ENCODE data around the gene SLC43A2.

Gene SLC43A2

DNA sequence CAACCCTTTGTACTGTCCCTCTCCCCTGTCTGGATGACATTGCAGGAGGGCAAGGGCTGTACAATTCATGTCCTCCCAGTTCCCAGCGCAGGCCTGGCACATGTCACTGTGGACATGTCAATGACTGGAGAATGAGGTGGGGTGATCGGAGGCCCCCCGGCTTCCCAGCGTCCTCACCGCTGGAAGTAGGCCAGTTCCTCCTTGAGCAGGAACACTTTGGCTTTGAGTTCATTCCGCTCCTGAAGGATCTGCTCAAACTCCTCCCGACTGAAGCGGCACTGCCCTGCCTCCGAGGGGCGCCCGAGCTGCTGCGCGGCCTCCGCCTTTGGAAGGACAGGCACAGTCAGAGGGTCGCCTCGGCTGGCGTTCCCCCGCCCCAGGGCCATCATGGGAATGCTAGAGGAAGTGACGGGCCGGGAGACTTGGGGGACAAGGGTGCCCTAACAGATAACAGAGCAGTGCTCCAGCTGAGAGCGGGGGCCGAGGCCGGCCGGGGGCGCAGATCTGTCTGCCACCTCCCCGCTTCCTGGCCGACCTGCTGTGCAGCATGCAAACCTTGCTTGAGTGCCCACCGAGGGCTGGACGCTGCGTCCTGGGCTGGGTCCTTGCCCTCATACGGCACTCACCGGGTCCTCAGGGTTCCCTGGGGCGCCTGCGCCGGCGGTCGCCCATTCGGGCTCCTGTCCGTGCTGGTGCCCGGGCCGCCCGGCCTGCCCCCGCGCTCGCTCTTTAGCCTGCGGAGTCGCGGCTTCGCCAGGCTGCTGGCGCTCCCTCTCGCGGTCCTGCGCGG, 19.7 kb upstream of the SLC43A2 start:
- Histone ChIP-seq H3K27me3 (ENCODE audit: insufficient read depth, low read length) (no peaks in the 10 kb centered on the region), H2AFZ (ENCODE audit: low read depth, low read length) (peak overlapping the region; percentile 24), H3K36me3 (ENCODE audit: insufficient read depth, low read length) (peaks cover 36% of the 10 kb centered on the region), H3K4me3 (ENCODE audit: low read length) (peak overlapping the region; percentile 33), H3K9me3 (ENCODE audit: low read length) (no peaks in the 10 kb centered on the region), H3K4me1 (ENCODE audit: insufficient read depth, low read length) (peaks cover 21% of the 10 kb centered on the region)

DNA sequence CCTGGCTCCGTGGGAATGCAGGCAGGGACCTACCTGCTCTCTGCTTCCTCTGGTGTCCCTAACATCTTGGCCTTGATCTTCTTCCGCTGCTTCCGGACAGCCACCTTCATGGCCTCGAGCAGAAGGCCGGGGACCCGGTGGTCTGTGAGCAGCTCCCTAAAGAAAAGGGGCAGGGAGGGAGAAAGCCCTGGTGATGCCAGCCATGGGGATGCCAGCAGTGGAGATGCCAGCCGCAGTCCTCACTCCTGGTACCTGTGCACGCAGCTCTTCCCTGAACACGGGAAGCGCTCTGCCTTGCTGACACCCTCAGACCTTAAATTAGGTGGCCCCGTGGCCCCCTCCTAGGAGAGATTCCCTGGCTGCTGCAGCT, 19.2 kb upstream of the SLC43A2 start:
- Histone ChIP-seq H3K4me1 (ENCODE audit: insufficient read depth, low read length) (peaks cover 21% of the 10 kb centered on the region), H2AFZ (ENCODE audit: low read depth, low read length) (no peak overlapping the region), H3K4me3 (ENCODE audit: low read length) (no peak overlapping the region), H3K9me3 (ENCODE audit: low read length) (no peaks in the 10 kb centered on the region), H3K27me3 (ENCODE audit: insufficient read depth, low read length) (no peaks in the 10 kb centered on the region), H3K36me3 (ENCODE audit: insufficient read depth, low read length) (peaks cover 30% of the 10 kb centered on the region)

DNA sequence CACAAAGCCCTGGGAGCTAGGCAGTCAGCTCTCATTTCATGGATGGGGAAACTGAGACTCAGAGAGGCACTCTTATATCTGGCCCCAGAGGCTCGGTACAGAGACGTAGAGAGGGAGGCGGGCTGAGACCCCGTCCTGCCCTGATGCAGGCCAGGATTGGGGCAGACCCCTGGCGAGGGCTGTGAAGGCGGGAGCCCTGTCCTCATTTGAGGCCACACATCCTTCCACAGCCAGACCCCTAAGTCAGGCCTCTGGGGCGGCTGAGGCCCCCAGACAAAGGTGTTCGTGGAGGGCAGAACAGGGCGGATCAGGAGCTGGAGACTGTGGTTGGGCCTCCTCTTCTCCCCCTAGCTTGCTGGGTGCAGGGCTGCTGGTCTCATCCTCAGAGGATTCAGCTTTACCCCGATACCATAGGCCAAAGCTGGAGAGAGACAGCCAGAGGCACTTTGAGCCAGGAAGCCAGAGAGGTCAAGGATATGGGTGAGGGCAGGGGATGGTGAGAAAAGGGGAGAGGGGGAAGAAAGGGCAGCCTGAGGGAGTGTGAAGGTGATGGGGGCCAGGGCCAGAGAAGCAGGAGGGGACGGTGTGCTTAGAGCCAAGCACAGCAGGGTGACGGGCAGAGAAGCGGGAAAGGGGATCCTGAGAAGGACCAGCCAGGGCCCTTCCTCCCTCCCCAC, 17.7 kb upstream of the SLC43A2 start:
- no peak overlapping the region for H3K4me3 ChIP-seq (ENCODE audit: low read length)
- H2AFZ ChIP-seq (ENCODE audit: low read depth, low read length) = no peak overlapping the region
- H3K9me3 ChIP-seq (ENCODE audit: low read length) = no peaks in the 10 kb centered on the region
- peaks cover 21% of the 10 kb centered on the region for H3K4me1 ChIP-seq (ENCODE audit: insufficient read depth, low read length)
- peaks cover 16% of the 10 kb centered on the region for H3K36me3 ChIP-seq (ENCODE audit: insufficient read depth, low read length)
- no peaks in the 10 kb centered on the region for H3K27me3 ChIP-seq (ENCODE audit: insufficient read depth, low read length)

DNA sequence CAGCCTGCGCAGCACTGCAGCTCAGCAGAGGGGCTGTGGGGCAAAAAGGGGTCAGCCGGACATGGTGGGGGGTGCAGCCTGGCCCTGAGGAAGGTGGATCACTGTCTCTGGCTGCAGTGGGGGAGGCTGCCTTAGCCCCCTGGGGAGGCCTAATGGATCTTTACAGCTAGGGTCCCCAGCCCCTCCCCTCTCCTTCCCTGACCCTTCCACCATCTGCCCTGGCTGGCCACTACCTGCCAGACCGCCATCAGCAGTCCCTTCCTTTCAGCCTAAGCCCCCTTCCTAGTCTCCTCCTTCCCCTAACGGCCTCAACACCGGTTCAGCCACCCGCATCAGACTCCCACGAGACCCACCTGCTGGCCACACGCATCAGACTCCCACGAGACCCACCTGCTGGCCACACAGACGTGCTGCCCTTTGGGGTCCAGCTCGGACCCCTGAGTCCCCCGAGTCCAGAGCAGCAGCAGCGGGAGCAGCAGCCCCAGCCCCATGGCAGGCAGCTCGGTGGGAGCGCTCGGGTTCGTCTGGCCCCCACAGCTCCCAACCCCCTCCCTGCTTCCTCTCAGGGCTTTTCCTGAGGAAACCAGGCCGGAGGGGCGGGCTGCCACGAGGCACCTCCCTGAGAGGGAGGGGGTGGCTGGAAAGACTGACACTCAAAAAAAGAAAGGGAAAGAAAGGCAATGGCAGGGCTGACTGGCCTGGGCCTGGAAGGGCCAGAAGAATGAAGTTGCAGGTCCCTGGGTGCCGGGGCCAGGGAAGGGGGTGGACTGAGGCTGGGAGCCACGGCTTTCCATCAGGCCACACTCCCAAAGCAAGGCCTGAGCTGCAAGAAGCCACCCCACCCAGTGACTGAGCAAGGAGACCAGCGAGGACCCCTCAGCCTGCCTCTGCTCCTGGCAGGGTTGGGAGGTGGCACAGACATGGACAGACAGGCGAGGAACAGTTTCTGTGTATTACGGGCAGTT, 16.9 kb upstream of the SLC43A2 start, which contains the start of gene SCARF1:
Gene SCARF1 (minus strand): TSS at position 526 of the 965 bp plus-strand sequence. CDS start 35 bp downstream, at position 491.
- Histone ChIP-seq H2AFZ (ENCODE audit: low read depth, low read length) (no peak within 1 kb of the TSS), H3K4me3 (ENCODE audit: low read length) (no peak within 1 kb of the TSS), H3K36me3 (ENCODE audit: insufficient read depth, low read length) (peaks cover 7% of the 10 kb centered on the region), H3K27me3 (ENCODE audit: insufficient read depth, low read length) (no peaks in the 10 kb centered on the region), H3K4me1 (ENCODE audit: insufficient read depth, low read length) (peaks cover 21% of the 10 kb centered on the region), H3K9me3 (ENCODE audit: low read length) (no peaks in the 10 kb centered on the region)

- no peaks in the 10 kb centered on the region for H3K9me3 ChIP-seq (ENCODE audit: low read length)
- H3K36me3 ChIP-seq (ENCODE audit: insufficient read depth, low read length) = no peaks in the 10 kb centered on the region
- H2AFZ ChIP-seq (ENCODE audit: low read depth, low read length) = no peak overlapping the region
- H3K4me1 ChIP-seq (ENCODE audit: insufficient read depth, low read length) = peaks cover 21% of the 10 kb centered on the region
- H3K27me3 ChIP-seq (ENCODE audit: insufficient read depth, low read length) = no peaks in the 10 kb centered on the region
- no peak overlapping the region for H3K4me3 ChIP-seq (ENCODE audit: low read length)
Measured at GRCh38 chr17:1644493-1645206, 16.0 kb upstream of the SLC43A2 start.

DNA sequence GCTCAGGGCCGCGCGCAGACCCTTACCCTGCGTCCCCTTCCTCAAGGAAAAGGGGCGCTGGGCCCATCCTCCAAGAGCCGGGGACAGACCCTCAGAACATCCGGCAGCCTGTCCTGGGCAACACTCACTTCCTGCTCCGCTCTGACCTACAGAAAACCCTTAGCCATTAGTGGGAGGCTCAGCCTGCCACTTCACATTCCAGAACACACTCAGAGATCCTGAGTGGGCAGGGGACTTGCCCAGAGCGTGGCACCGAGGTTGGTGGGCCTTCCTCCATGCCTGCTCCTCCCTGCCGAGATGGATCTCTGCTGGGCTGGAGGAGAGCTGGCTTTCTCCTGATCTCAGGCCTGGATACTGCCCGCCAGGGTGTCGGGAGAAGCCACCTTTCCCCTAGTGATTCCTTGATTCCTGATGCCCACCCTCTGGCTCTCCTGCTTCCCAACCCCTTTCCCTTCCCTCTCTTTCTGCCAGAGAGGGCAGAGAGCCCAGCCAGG, 15.4 kb upstream of the SLC43A2 start:
- no peak overlapping the region for H2AFZ ChIP-seq (ENCODE audit: low read depth, low read length)
- H3K4me1 ChIP-seq (ENCODE audit: insufficient read depth, low read length) = peaks cover 26% of the 10 kb centered on the region
- H3K27me3 ChIP-seq (ENCODE audit: insufficient read depth, low read length) = no peaks in the 10 kb centered on the region
- no peaks in the 10 kb centered on the region for H3K36me3 ChIP-seq (ENCODE audit: insufficient read depth, low read length)
- H3K9me3 ChIP-seq (ENCODE audit: low read length) = no peaks in the 10 kb centered on the region
- H3K4me3 ChIP-seq (ENCODE audit: low read length) = no peak overlapping the region

DNA sequence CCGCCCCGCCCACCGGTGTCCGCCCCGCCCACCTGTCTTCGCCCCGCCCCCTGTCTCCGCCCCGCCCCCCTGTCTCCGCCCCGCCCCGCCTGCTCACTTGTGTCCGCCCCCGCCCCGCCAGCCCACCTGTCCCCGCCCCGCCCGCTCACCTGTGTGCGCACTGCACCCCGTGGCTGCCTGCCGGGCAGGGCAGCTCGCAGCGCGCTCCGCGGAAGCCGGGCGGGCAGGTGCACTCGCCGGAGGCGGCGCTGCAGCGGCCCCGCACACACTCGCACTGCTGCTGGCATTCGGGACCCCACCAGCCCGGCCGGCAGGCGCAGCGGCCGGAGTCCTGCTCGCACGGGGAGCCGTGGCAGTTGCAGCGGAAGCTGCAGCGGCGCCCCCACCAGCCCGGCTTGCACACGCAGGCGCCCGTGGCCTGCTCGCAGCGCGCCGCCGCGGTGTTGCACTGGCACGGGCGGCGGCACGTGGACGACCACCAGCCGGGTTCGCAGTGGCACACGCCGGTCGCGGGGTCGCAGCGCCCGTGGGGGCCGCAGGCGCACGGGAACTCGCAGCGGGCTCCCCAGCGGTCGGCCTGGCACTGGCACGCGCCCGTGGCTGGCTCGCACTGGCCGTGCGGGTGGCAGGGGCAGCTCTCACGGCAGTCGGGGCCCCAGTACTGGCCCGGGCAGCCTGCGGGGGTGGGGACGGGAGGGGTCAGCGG, 14.8 kb upstream of the SLC43A2 start:
- Histone ChIP-seq H3K4me3 (ENCODE audit: low read length) (no peak overlapping the region), H3K9me3 (ENCODE audit: low read length) (no peaks in the 10 kb centered on the region), H2AFZ (ENCODE audit: low read depth, low read length) (no peak overlapping the region), H3K36me3 (ENCODE audit: insufficient read depth, low read length) (no peaks in the 10 kb centered on the region), H3K27me3 (ENCODE audit: insufficient read depth, low read length) (no peaks in the 10 kb centered on the region), H3K4me1 (ENCODE audit: insufficient read depth, low read length) (peaks cover 32% of the 10 kb centered on the region)

GRCh38 chr17:1641065-1641403, 12.4 kb upstream of the SLC43A2 start:
- Histone ChIP-seq H3K27me3 (ENCODE audit: insufficient read depth, low read length) (no peaks in the 10 kb centered on the region), H2AFZ (ENCODE audit: low read depth, low read length) (no peak overlapping the region), H3K4me3 (ENCODE audit: low read length) (no peak overlapping the region), H3K4me1 (ENCODE audit: insufficient read depth, low read length) (peaks cover 38% of the 10 kb centered on the region), H3K36me3 (ENCODE audit: insufficient read depth, low read length) (no peaks in the 10 kb centered on the region), H3K9me3 (ENCODE audit: low read length) (no peaks in the 10 kb centered on the region)

DNA sequence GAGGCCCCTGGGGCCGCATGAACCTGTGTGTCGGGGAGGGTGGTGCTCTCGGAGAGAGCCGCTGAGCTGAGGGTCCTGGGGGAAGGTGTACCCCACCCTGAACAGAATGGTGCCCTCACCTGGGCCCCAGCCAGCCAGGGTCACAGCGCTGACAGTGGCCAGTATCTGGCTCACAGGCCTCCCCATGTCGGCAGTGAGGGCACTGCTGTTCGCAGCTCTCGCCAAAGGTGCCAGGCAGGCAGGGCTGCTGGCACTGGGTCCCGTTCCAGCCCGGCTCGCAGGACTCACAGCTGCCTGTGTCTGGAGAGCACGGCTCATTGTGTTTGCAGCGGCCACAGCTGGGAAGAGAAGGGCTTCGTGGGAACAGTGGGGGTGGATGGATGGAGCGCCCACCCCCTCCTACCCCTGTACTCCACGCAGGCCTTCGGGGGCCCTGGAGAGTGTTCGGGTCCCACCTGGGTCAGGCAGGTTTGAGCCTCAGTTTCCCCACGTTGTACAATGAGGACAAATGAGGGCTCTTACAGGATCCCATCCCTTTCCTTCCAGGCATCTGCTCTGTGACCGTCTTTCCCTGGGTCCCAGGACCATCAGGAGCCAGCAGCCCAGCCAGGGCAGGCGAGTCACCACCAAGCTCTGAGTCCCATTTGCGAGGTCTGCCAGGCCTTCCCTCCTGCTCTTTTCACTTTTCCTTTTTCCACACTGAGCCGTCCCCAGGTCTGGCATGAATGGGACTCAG, 11.9 kb upstream of the SLC43A2 start:
- Histone ChIP-seq H2AFZ (ENCODE audit: low read depth, low read length) (no peak overlapping the region), H3K9me3 (ENCODE audit: low read length) (no peaks in the 10 kb centered on the region), H3K4me3 (ENCODE audit: low read length) (no peak overlapping the region), H3K4me1 (ENCODE audit: insufficient read depth, low read length) (peaks cover 33% of the 10 kb centered on the region), H3K27me3 (ENCODE audit: insufficient read depth, low read length) (no peaks in the 10 kb centered on the region), H3K36me3 (ENCODE audit: insufficient read depth, low read length) (no peaks in the 10 kb centered on the region)

DNA sequence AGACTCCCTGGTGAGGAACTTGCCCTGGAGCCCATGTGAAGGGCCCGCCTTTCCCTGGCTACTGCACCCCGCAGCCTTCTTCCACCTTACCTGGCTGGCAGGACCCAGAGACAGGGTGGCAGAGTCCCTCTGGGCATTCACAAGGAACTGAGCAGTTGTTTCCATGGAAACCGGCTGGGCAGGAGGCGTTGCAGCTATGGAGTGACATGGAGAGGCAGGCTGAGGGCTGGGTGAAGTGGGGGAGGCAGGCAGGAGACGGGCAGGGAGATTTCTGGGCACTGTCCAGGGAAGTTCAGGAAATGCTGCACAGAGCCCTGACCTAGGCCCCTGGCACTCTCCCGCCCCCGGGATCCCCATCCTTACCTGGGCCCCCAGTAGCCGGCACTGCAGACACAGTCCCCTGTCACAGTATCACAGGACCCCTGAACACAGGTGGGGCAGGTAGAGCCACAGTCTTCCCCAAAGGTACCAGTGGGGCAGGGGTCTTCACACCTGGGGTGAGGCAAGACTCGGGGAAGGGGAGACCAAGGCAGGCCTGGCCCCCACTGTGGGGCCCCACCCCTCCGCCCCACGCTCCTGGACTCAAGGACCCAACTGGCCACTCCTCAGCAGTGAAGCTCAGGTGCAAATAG, 11.0 kb upstream of the SLC43A2 start:
- Histone ChIP-seq H3K36me3 (ENCODE audit: insufficient read depth, low read length) (no peaks in the 10 kb centered on the region), H3K27me3 (ENCODE audit: insufficient read depth, low read length) (no peaks in the 10 kb centered on the region), H2AFZ (ENCODE audit: low read depth, low read length) (no peak overlapping the region), H3K4me1 (ENCODE audit: insufficient read depth, low read length) (peaks cover 28% of the 10 kb centered on the region), H3K4me3 (ENCODE audit: low read length) (no peak overlapping the region), H3K9me3 (ENCODE audit: low read length) (no peaks in the 10 kb centered on the region)

- Histone ChIP-seq H3K36me3 (ENCODE audit: insufficient read depth, low read length) (no peaks in the 10 kb centered on the region), H3K9me3 (ENCODE audit: low read length) (no peaks in the 10 kb centered on the region), H3K4me1 (ENCODE audit: insufficient read depth, low read length) (peaks cover 28% of the 10 kb centered on the region), H2AFZ (ENCODE audit: low read depth, low read length) (peak overlapping the region; percentile 34), H3K4me3 (ENCODE audit: low read length) (no peak overlapping the region), H3K27me3 (ENCODE audit: insufficient read depth, low read length) (no peaks in the 10 kb centered on the region)
Measured at GRCh38 chr17:1638624-1639300, 10.1 kb upstream of the SLC43A2 start.

All from neuron (in vitro differentiated cells).